GM12878 (cell line): Measurements from ENCODE around the gene DNPEP. TPM values are rescaled to one million over a fixed set of nuclear protein-coding genes. Genes with fewer than 3 reads are reported as not detected.

Experiments used
- ATAC-seq: fragments of 200-7000 bp; cut with Tn5 transposase; 3 replicates; pipeline ENCODE4 v1.9.1; 2020; ENCODE audit warnings: mild to moderate bottlenecking, moderate library complexity
- BruUV-seq: library from RNA; stranded (reverse); fragments of 400-500 nt; replicated peaks from 2 replicates; lab custom pipeline; 2021; lab: Mats Ljungman, UMichigan
- CTCF ChIA-PET: fragments of 300-600 bp; sonication (Branson Sonifier 250); formaldehyde crosslinking; extraction: SDS; loops from one replicate; lab custom pipeline; 2021; ENCODE audit warnings: inconsistent platforms; lab: Yijun Ruan, JAX
- POLR2A ChIA-PET: fragments of 350-600 bp; formaldehyde crosslinking; extraction: SDS; loops from one replicate; lab custom pipeline; 2021; ENCODE audit warnings: inconsistent platforms; lab: Charles Lee
- RAD21 ChIA-PET: fragments of 300-600 bp; sonication (Branson Sonifier 250); formaldehyde crosslinking; loops from one replicate; lab custom pipeline; 2023; ENCODE audit warnings: antibody characterized with exemption; ENCODE audit not compliant: unreplicated experiment; lab: Charles Lee
- SMC1A ChIA-PET: fragments of 300-600 bp; sonication (Branson Sonifier 250); formaldehyde crosslinking; loops from one replicate; lab custom pipeline; 2023; ENCODE audit not compliant: unreplicated experiment, uncharacterized antibody; lab: Charles Lee
- DNase-seq: peaks from one replicate; pipeline ENCODE4 v3.0.0-alpha.2; 2011; ENCODE audit warnings: low read depth, low spot score
- FAIRE-seq: peaks from 3 replicates; lab custom pipeline; 2011; peaks lifted over from hg19 to GRCh38; lab: Jason Lieb, UNC
- H2AFZ ChIP-seq: 2 replicates; pipeline ENCODE4 v1.6.0; 2011; ENCODE audit warnings: low read depth, low read length, control low read depth; ENCODE audit not compliant: control insufficient read depth
- H3K27ac ChIP-seq: 2 replicates; pipeline ENCODE4 v1.5.1; 2011; ENCODE audit warnings: control low read depth; ENCODE audit not compliant: control insufficient read depth, insufficient read depth
- H3K27me3 ChIP-seq, 2 experiments: replicated peaks in 1 of 2; 2 replicates each; pipeline versions ENCODE4 v1.6.0 to v1.6.1; 2011; ENCODE audit warnings: low read length in 1 of 2; ENCODE audit not compliant: control insufficient read depth in 2 of 2, insufficient read depth in 2 of 2
- H3K36me3 ChIP-seq, 2 experiments: 2 replicates each; pipeline ENCODE4 v1.5.1; 2011; ENCODE audit warnings: low read length in 1 of 2; ENCODE audit not compliant: control insufficient read depth in 2 of 2, insufficient read depth in 2 of 2
- H3K4me1 ChIP-seq: 2 replicates; pipeline ENCODE4 v1.6.1; 2011; ENCODE audit warnings: mild to moderate bottlenecking, low read length, moderate library complexity, mixed read lengths; ENCODE audit not compliant: control insufficient read depth, insufficient read depth
- H3K4me2 ChIP-seq: 2 replicates; pipeline ENCODE4 v1.6.0; 2011; ENCODE audit warnings: control low read depth; ENCODE audit not compliant: control insufficient read depth, insufficient read depth
- H3K4me3 ChIP-seq: fragments of 200-600 bp; sonication (generic); 2 replicates; pipeline ENCODE4 v1.5.1; 2016
- H3K79me2 ChIP-seq: 2 replicates; pipeline ENCODE4 v1.6.0; 2011; ENCODE audit warnings: low read length; ENCODE audit not compliant: control insufficient read depth, insufficient read depth
- H3K9ac ChIP-seq: 2 replicates; pipeline ENCODE4 v1.8.0; 2011; ENCODE audit warnings: low read length, control low read depth, mixed read lengths; ENCODE audit not compliant: control insufficient read depth, insufficient read depth
- H3K9me3 ChIP-seq: replicated peaks from 3 replicates; pipeline ENCODE4 v1.5.1; 2011; ENCODE audit warnings: mild to moderate bottlenecking, low read length; ENCODE audit not compliant: control insufficient read depth, insufficient read depth
- H4K20me1 ChIP-seq: 2 replicates; pipeline ENCODE4 v1.6.0; 2011; ENCODE audit not compliant: control insufficient read depth, insufficient read depth
- ATF7 ChIP-seq: fragments of 450-650 bp; IDR thresholded peaks from 2 replicates; pipeline ENCODE4 v1.6.1; 2016; ENCODE audit warnings: low read depth, mild to moderate bottlenecking
- CHD2 ChIP-seq: IDR thresholded peaks from 2 replicates; pipeline ENCODE4 v1.6.1; 2011; ENCODE audit warnings: low read depth, low read length, improper control_type of control experiment, borderline replicate concordance
- CREM ChIP-seq: IDR thresholded peaks from 2 replicates; pipeline ENCODE4 v1.6.1; 2014; ENCODE audit warnings: antibody characterized with exemption, low read depth
- EGR1 ChIP-seq, 2 experiments: IDR thresholded peaks; 1 replicate in 1 of 2; 2 replicates in 1 of 2; pipeline ENCODE4 v1.6.1; 2011 to 2012; ENCODE audit warnings: low read depth in 2 of 2, low read length in 2 of 2, borderline replicate concordance in 1 of 2, mild to moderate bottlenecking in 1 of 2, moderate library complexity in 1 of 2
- IKZF2 ChIP-seq, 2 experiments: fragments of 450-650 bp; IDR thresholded peaks; 2 replicates each; pipeline ENCODE4 v1.6.1; 2017; ENCODE audit warnings: mild to moderate bottlenecking in 2 of 2, moderate library complexity in 2 of 2
- NBN ChIP-seq: fragments of 450-650 bp; IDR thresholded peaks from 2 replicates; pipeline ENCODE4 v1.6.1; 2016
- NFIC ChIP-seq: IDR thresholded peaks from 2 replicates; pipeline ENCODE4 v1.6.1; 2012; ENCODE audit warnings: low read depth, mild to moderate bottlenecking, inconsistent platforms, low read length, moderate library complexity
- NR2C1 ChIP-seq: fragments of 450-650 bp; IDR thresholded peaks from 2 replicates; pipeline ENCODE4 v1.6.1; 2017; ENCODE audit warnings: antibody characterized with exemption, mild to moderate bottlenecking, moderate library complexity
- POU2F2 ChIP-seq: IDR thresholded peaks from 3 replicates; pipeline ENCODE4 v1.6.1; 2011; ENCODE audit warnings: low read depth, mild to moderate bottlenecking, low read length, borderline replicate concordance
- SMC3 ChIP-seq: IDR thresholded peaks from 2 replicates; pipeline ENCODE4 v1.6.1; 2011; ENCODE audit warnings: low read length, improper control_type of control experiment, borderline replicate concordance
- TCF3 ChIP-seq: IDR thresholded peaks from 2 replicates; pipeline ENCODE4 v1.6.1; 2012; ENCODE audit warnings: low read depth, mild to moderate bottlenecking, low read length, borderline replicate concordance; ENCODE audit not compliant: insufficient read depth
- TCF7 ChIP-seq: IDR thresholded peaks from 2 replicates; pipeline ENCODE4 v1.6.1; 2014; ENCODE audit warnings: antibody characterized with exemption, borderline replicate concordance
- ZNF217 ChIP-seq: fragments of 450-650 bp; IDR thresholded peaks from 2 replicates; pipeline ENCODE4 v1.6.1; 2017; ENCODE audit warnings: antibody characterized with exemption, mild to moderate bottlenecking
- ZNF274 ChIP-seq: IDR thresholded peaks from one replicate; pipeline ENCODE4 v1.8.0; 2011; ENCODE audit not compliant: insufficient read length, insufficient read depth
- WGBS: methylation state at CpG from one replicate; pipeline ENCODE4 v1.1.6; 2016; ENCODE audit warnings: low lambda C conversion rate; ENCODE audit not compliant: insufficient replicate concordance, insufficient coverage; ENCODE audit errors: missing lambda C conversion rate; 5-methylcytosine and 5-hydroxymethylcytosine counted together
- in situ Hi-C: fragments of 300-500 bp; cut with MboI; formaldehyde crosslinking; loops from 9 replicates; pipeline ENCODE4 v1.14.3; 2018; ENCODE audit warnings: mixed read lengths
- intact Hi-C: fragments of 100-400 bp; cut with micrococcal nuclease; formaldehyde crosslinking; loops from one replicate; pipeline ENCODE4 v1.14.2; 2022; ENCODE audit not compliant: unreplicated experiment
- polyA plus RNA-seq, 11 experiments: library from polyadenylated mRNA; depleted of rRNA in 4 of 11; unstranded in 6 of 11; stranded (reverse) in 5 of 11; fragments of >200 nt; fragmentation: Nextera tagmentation in 4 of 11; fragmentation: Illumina TruSeq in 1 of 11; extraction: Ambion mirVana in 4 of 11; extraction: Trizol in 1 of 11; gene quantifications; 1 replicate in 1 of 11; 2 replicates in 10 of 11; pipeline versions ENCODE4 v1.2.1 to v1.2.3, GENCODE V29; 2011 to 2016; ENCODE audit warnings: inconsistent platforms in 2 of 11, missing spikeins in 2 of 11, low read depth in 1 of 11
- total RNA-seq, 4 experiments: library from RNA; depleted of rRNA in 3 of 4; stranded (reverse); fragments of >200 nt in 3 of 4; fragmentation: Illumina TruSeq in 1 of 4; extraction: Trizol in 1 of 4; gene quantifications; 2 replicates each; pipeline versions ENCODE4 v1.2.1 to v1.2.3, GENCODE V29; 2013 to 2021
- TF ChIP-seq, protein P1 (sequence below): fragments of 450-650 bp; IDR thresholded peaks from 2 replicates; pipeline ENCODE4 v1.6.1; 2017; ENCODE audit warnings: antibody characterized with exemption, mild to moderate bottlenecking, moderate library complexity
- TF ChIP-seq, protein P2 (sequence below): IDR thresholded peaks from 2 replicates; pipeline ENCODE4 v1.6.1; 2011; ENCODE audit warnings: borderline replicate concordance, low read depth, mild to moderate bottlenecking, moderate library complexity, mixed read lengths, low read length; ENCODE audit not compliant: insufficient read depth; ENCODE audit errors: extremely low read length
- TF ChIP-seq, protein P3 (sequence below): fragments of 450-650 bp; formaldehyde crosslinking; IDR thresholded peaks from 2 replicates; pipeline ENCODE4 v1.5.0; 2022; ENCODE audit warnings: mild to moderate bottlenecking, missing genetic modification characterization

DNPEP gene
- total and polyA plus RNA-seq, 10 of the 15 experiments (the other 5 are each of a cell fraction or from before 2014, with no cell fraction given) = 33.1 to 82.0 (median 64.1) TPM

DNA sequence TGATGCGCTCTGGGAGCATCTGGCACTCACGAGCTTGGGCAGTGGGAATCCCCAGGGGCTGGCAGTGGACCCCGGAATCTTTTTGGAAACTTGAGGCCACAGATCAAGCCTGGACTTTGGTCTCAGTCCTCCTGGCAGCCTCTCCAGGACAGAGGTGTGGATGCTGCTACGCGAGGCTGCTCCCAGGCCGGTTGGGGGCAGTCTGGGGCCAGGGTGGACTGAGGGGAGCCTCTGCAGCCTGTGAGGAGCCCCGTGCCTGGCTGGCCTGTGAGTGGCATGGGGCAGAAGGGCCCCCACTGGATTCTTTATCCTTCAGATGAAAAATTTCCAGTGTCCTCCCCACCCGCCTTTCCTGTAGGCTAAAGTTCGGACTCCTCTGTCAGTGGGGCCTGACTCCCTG lies 17.7 kb upstream of the DNPEP start:
- no TSS peak for BruUV-seq
- TF ChIP-seq ZNF274 = no peak
- TF ChIP-seq, protein P1, sequence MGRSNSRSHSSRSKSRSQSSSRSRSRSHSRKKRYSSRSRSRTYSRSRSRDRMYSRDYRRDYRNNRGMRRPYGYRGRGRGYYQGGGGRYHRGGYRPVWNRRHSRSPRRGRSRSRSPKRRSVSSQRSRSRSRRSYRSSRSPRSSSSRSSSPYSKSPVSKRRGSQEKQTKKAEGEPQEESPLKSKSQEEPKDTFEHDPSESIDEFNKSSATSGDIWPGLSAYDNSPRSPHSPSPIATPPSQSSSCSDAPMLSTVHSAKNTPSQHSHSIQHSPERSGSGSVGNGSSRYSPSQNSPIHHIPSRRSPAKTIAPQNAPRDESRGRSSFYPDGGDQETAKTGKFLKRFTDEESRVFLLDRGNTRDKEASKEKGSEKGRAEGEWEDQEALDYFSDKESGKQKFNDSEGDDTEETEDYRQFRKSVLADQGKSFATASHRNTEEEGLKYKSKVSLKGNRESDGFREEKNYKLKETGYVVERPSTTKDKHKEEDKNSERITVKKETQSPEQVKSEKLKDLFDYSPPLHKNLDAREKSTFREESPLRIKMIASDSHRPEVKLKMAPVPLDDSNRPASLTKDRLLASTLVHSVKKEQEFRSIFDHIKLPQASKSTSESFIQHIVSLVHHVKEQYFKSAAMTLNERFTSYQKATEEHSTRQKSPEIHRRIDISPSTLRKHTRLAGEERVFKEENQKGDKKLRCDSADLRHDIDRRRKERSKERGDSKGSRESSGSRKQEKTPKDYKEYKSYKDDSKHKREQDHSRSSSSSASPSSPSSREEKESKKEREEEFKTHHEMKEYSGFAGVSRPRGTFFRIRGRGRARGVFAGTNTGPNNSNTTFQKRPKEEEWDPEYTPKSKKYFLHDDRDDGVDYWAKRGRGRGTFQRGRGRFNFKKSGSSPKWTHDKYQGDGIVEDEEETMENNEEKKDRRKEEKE = no peak
- no peak for TF ChIP-seq NFIC
- TF ChIP-seq NBN = no peak
- no peak for TF ChIP-seq CREM
- no peak for TF ChIP-seq ZNF217
- no peak for TF ChIP-seq TCF3
- no peak for TF ChIP-seq SMC3
- no peak for TF ChIP-seq POU2F2
- no peak for TF ChIP-seq ATF7
- TF ChIP-seq EGR1 (IDR thresholded peaks at IDR 0.05; ENCODE audit: borderline replicate concordance in 1 of 2, low read depth in 2 of 2, low read length in 2 of 2) = no peak
- no peak for TF ChIP-seq CHD2
- TF ChIP-seq, protein P2, sequence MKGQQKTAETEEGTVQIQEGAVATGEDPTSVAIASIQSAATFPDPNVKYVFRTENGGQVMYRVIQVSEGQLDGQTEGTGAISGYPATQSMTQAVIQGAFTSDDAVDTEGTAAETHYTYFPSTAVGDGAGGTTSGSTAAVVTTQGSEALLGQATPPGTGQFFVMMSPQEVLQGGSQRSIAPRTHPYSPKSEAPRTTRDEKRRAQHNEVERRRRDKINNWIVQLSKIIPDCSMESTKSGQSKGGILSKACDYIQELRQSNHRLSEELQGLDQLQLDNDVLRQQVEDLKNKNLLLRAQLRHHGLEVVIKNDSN = no peak
- TF ChIP-seq TCF7 = no peak
- TF ChIP-seq NR2C1 = no peak
- TF ChIP-seq, protein P3, sequence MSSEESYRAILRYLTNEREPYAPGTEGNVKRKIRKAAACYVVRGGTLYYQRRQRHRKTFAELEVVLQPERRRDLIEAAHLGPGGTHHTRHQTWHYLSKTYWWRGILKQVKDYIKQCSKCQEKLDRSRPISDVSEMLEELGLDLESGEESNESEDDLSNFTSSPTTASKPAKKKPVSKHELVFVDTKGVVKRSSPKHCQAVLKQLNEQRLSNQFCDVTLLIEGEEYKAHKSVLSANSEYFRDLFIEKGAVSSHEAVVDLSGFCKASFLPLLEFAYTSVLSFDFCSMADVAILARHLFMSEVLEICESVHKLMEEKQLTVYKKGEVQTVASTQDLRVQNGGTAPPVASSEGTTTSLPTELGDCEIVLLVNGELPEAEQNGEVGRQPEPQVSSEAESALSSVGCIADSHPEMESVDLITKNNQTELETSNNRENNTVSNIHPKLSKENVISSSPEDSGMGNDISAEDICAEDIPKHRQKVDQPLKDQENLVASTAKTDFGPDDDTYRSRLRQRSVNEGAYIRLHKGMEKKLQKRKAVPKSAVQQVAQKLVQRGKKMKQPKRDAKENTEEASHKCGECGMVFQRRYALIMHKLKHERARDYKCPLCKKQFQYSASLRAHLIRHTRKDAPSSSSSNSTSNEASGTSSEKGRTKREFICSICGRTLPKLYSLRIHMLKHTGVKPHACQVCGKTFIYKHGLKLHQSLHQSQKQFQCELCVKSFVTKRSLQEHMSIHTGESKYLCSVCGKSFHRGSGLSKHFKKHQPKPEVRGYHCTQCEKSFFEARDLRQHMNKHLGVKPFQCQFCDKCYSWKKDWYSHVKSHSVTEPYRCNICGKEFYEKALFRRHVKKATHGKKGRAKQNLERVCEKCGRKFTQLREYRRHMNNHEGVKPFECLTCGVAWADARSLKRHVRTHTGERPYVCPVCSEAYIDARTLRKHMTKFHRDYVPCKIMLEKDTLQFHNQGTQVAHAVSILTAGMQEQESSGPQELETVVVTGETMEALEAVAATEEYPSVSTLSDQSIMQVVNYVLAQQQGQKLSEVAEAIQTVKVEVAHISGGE (CRISPR knock-in tag) = no peak
- no peak for TF ChIP-seq IKZF2 (IDR thresholded peaks at IDR 0.05)

More for the DNA sequence above, 17.7 kb upstream of the DNPEP start:
- POLR2A ChIA-PET = no interaction called here
- no peaks in the 10 kb centered on the region for H3K79me2 ChIP-seq
- RAD21 ChIA-PET = no interaction called here
- peaks cover 0 to 2% of the 10 kb centered on the region in 2 experiments; a peak in 2 of 4 replicates for H3K27me3 ChIP-seq
- CTCF ChIA-PET = interaction anchor here (1.7 to 6.2 kb wide), 3 partner anchors 15 to 123 kb away, joined by 7 to 83 read pairs (median 64); partner anchors contain the start of gene DNPEP
- DNase-seq (no peak), ATAC-seq (no peak), FAIRE-seq (no peak)
- no peak overlapping the region for H2AFZ ChIP-seq
- H4K20me1 ChIP-seq = no peaks in the 10 kb centered on the region
- WGBS = 41% methylated on average over 9 of the region's 9 CpGs
- H3K36me3 ChIP-seq = no peaks in the 10 kb centered on the region
- intact Hi-C loops = no loop called here
- no peak overlapping the region for H3K9ac ChIP-seq
- no peak overlapping the region for H3K4me2 ChIP-seq
- no peaks in the 10 kb centered on the region for H3K9me3 ChIP-seq
- H3K4me1 ChIP-seq = no peaks in the 10 kb centered on the region
- SMC1A ChIA-PET = interaction anchor here (1.5 kb wide), 2 partner anchors 8 to 124 kb away, joined by 3 read pairs; no protein-coding TSS in a partner anchor
- in situ Hi-C loops = no loop called here
- H3K27ac ChIP-seq = no peak overlapping the region
- H3K4me3 ChIP-seq = no peak overlapping the region
